AG08395 (cell line): ENCODE measurements around the gene HLF.

ENCODE experiments used
- DNase-seq: peaks from one replicate; pipeline ENCODE4 v3.0.0; 2012; ENCODE audit warnings: mixed read lengths, low spot score

The HLF gene, protein sequence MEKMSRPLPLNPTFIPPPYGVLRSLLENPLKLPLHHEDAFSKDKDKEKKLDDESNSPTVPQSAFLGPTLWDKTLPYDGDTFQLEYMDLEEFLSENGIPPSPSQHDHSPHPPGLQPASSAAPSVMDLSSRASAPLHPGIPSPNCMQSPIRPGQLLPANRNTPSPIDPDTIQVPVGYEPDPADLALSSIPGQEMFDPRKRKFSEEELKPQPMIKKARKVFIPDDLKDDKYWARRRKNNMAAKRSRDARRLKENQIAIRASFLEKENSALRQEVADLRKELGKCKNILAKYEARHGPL

DNA sequence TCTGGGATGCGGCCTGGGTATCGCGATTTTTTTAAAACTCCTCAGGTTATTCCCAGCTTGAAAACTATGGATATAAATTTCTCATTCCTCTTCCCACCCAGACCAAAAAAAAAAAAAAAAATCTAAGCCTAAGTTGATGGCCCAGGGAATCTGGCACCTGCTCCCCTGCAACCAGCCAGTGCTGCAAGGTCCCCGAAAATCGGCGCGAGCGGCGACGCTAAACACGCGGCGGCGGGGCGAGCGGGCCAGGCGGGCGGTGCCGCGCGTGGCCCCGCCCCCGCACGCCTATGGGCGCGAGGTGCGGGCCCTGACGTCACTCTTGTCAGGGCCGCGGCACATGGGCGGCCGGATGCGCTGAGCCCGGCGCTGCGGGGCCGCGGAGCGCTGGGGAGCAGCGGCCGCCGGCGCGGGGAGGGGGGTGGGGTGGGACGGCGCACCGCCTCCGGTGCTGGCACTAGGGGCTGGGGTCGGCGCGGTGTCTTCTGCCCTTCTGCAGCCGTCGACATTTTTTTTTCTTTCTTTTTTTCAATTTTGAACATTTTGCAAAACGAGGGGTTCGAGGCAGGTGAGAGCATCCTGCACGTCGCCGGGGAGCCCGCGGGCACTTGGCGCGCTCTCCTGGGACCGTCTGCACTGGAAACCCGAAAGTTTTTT lies at the start of gene HLF:
Gene HLF, plus strand, starts transcription at position 316 of the 654 bp plus-strand sequence. CDS start 525 bp downstream, outside the sequence.
- peak; percentile 79 for DNase-seq

DNA sequence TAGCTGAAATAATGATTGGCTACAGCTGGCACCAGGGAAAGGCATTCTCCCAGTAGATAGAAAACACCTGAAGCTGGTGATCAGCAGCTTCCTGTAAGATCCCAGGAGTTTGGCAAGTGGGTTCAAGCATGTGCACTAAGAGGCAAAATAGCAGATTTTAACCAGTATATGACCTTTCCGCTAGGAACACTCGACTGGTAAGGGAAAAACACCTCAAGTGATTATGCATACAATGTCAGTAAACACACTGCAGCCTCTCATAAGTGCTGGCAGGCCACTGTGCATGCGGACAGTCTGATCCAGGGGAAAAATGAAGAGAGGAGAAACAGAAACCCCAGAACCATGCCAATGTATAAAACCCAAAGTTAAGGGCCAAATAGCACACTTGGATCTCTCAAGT lies 49.0 kb upstream of the HLF start:
- DNase-seq, result no peak

DNA sequence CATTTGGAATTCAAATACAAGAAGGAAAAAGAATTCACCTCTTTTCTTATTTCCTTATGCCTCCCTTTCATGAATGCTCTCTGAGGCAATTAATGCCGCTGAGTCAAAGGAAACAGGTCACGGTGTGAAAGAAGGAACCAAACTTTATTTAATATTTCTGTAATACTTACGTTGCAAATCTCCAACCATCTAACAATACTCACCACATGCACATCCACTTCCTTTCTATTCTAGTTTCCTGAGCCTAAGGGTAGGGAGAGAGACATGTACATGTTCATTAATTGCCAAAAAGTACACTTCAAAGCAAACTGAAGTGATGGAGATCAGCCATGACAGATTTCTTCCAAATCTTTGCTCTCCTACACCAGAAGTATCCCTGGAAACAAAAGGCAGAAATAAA lies 47.9 kb upstream of the HLF start:
- no peak for DNase-seq

DNA sequence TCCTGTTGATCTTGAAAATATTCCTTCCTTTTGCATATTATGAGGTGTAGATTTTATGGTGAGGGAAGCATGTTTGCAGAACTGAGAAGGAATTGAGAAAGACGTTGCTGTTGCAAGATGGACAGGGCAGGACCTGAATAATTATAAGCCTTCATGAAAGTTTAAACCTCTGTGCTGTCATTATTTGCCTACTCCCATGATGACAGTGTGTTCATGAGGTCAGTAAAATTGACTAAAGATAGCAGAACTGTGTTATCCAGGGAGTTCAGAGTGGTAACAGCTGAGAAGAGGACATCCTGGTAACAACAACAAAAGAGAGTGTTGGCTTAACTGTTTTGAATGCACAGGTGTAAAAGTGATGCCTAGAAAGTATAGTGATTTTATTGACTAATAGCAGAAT lies 45.3 kb upstream of the HLF start:
- no peak for DNase-seq

DNA sequence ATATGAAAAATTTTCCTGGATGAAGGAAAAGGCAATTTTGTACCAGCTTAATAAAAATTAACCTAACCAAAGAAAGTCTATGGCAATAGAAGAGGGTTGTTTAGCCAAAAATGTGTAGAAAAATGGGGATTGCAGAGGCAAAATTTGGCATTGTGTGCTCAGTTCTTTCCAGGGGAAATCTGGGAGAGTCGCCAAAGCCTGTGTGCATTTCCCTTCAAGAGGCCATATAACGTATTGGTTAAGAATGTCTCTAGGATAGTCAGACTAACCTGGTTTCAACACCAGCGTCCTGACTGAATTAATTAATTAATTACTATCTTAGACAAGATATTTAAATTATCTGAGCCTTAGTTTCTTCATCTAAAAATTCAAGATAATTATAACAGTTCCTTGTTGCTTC lies 44.8 kb upstream of the HLF start:
- no peak for DNase-seq

DNA sequence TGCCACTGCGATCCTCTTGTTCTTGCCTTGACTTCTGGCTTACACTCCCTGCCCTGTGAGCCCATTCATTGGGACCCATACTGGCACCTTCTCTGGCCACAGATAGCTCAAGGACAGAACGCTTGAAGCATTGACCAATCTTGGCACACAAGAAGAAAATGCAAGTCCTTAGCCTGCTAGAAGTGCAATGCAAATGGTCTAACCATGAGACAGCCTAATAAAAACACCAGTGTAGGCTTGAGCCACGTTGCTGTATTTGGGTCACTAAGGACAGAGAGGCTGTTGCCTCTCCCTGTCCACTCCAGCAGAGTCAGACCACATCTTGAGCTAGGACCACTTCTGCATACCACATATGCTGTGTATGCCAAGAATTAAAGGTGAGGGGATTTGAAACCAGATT lies 41.2 kb upstream of the HLF start:
- DNase-seq, result no peak

DNA sequence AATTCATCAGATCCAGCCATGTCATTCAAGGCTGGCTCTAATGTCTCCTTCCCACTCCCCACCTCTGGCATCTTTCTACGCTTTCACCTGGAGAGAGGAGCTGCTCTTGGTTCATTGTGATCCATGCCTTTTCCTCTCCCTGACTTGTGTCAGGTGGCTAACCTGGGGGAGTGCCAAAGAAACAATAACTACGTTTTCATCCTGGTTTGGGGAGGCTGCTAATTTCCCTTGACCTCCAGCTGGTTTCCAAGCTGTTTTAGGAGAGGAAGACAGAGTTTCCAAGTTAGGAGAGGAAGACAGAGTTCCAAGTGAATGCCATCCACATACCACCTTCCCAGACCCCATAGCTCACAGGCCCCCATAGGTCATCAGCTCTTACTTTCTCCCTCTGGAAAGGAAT lies 40.0 kb upstream of the HLF start:
- no peak for DNase-seq

DNA sequence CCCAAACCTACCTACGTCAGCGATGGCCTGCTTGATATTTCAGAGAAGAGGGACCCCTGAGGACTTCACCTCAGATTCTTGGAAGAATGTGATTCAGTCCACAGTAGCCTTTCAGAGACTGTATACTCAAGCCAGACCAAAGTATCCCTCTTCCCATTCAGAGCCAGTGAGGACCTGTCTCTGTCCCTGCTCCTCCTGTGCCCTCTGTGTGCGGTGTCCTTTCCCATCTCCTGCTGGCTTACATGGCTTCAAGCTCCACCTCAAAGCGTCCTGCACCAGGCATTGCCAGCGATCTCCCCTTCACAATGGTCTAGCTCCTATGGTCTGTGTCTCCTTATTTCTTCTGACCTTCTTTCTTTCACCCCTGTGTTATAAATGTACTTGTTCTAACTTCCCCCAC lies 39.5 kb upstream of the HLF start:
- no peak for DNase-seq

DNA sequence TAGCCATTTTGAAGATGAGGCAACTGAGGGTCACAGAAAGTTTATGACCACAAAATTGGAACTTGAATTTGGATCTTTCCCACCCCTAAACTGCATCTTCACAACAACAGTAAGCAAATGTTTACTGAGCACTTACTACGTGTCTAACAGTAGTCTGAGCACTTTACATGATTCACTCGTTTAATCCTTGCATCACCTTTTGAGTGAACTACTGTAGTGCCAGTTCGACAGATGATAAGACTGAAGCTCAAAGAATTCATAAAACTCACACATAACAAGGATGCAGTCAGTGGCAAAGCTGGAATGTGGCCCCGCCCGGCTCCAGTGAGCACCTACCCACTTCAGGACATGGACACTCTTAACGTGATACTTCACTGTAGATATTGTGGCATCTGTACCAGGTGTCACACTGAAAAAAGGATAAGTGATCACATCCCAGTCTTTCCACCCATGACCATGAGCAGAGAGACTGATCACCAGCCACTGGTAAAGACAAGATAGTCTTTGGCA lies 36.0 kb upstream of the HLF start:
- DNase-seq, result no peak

DNA sequence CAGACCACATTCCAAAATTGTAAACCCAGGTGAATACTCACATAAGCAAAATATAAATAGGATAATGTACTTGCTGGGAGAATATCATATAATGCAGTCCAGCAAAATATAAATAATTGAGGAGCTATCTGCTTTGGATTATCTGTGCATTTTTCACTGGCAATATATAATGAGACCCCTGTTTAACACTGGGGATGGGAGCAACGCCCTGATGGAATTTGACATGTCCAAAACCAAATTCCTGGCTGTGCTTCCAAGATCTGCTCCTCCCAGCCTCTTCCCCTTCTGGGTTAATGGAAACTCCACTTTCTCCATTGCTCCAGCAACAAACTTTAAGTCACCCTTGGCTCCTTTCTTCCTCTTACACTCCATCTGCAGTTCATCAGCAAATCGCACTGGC lies 35.5 kb upstream of the HLF start:
- DNase-seq, result no peak

DNA sequence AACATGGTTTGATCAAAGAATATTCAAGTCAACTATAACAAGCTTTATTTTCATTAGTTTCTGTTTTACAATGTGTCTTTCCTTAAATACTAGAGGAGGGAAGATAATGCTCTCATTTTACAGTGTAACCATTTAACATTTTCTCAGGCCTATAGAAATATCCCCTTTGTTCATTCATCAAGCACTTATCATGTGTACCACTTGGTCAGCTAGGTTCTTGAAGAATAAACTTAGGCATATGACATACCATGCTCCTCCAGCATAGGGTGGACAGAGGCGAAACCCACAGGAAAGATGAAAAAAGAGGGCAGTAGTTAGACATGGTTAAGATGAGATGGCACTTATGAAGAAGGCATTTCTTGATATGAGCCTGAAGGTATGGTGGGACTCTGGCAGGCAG lies 34.0 kb upstream of the HLF start:
- no peak for DNase-seq

DNA sequence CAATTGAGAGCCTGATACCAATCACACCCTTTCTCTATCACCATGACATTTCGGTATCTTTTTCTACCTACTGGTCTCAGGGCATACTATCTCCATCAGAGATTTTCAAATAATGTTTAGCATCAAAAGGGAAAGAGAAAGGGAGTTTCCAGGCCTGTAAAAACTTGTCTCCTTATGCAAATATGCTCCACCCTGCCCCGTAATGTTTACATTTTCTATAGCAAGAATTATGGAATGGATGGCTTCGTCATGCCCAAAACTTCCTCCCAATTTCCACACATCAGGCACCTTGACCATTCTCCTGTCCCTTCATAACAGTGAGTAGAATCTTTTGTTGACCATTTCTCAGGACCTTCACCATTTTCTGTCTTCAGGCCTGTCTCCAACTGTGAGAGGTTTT lies 30.9 kb upstream of the HLF start:
- DNase-seq, result no peak

DNA sequence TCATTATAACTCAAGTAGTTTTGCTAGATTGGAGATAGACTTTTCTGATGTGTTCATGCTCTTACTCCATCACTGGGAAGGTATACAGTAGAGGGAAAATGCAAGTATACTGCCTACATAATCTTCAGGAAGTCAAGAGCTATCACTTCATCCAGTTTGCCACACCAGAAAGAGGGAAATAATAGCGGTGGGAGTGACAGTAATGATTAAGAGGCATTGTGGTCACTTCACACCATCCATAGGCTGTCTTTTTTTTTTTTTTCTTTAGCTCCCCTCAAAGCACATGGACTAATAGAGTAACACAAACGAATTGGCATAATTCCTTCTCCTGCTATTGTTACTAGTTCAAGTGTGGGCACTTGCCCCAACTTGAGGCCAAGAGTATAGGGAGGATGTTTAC lies 28.4 kb upstream of the HLF start:
- no peak for DNase-seq

DNA sequence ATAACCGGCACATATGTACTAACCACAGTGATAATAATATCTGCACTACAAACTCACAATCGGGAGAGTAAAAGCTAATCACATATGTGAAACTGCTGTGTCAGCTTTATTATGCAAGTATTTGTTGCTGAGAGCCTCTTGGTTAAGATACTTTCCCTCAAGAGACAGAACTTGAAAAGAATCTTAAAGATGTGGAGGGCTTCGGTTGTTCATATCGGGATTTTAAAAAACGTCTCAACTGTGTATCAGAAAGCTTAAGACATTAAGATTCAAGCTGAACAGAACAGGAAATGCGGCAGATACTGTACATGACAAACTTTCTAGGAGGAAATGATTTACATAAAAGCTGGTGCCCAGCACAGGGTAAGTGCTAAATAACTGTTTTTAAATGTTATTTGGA lies 27.5 kb upstream of the HLF start:
- no peak for DNase-seq

DNA sequence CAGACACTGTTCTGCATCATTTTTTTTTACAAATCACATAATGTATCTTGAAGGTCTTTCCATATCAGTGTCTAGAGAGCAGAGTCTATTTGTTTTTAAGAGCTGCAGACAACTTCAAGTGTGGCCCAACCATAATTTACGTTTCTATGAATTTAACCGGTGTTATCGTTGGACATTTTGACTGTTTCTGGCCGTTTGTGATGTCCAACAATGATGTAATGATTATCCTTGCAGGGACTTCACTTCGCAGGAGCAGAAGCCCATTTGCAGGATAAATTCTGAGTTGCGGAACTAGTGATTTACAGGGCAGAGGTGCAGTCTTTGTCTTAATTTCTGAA lies 26.9 kb upstream of the HLF start:
- DNase-seq, result no peak

DNA sequence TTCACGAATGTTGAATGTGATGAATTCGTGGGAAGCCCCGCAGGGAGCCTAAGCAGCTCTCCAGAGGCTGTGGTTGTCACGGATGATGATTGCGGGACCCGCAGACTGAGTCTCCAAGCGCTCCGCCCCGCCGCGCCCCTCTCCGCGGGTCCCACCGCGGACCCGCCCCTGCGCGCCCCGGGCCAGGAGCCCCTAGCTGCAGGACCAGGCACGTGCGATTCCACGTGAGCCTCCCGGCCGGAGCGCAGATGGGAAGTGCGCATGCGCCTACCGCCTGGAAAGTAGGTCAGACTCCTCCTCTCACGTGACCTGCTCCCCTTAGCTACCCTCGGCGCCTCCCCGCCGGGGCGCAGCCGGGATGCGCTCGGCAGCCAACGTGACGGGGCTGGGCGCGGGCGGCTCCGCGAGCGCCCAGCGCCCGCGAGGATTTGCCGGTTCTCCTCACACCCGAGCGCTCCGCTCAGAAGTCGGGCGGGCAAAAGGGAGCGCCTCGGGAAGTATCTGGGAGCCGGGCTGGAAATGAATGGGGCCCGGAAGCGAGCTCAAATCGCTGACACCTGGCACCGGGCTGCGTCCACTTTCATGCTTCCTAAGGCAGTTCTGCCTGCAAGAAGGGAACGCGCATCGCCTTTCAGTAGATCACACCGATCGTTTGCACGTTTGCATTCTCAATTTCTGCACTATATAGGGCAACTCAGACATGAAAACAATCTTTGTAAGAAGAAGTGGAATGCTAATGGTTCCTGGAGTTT lies 26.4 kb upstream of the HLF start:
- peak; percentile 99 for DNase-seq

DNA sequence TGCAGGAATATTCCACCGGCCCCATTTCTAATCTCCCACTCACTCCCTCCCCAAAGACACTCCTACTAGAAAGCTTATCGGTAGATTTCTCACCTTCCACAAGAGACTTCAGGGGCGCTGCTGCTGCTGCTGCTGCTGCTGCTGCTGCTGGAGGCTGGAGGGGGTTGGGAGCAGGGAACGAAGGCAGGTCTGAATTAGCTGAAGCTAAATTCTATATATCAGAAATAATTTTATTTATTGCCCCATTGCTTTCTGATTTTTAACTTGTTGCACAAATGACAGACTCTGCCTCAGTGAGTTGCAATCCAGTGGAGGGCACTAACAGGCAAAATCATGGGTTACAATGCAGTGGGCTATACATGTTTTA lies 25.8 kb upstream of the HLF start:
- DNase-seq, result no peak

DNA sequence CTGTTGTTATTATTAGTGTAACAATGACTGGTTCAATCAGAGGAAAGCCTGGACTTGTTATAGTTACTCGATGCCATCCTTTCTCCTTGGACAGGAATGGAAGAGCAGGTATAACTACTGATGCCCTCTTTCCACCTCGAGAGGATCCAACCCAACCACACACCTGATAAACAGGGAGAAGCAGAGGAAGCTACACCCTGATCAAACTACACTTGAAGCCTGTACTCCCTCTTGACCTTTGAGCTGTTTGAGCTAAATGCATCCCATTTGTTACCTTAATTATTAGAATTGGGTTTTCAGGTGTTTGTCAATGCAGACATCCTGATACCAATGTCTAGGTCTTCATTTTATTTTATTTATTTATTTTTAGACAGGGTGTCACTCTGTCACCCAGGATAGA lies 23.7 kb upstream of the HLF start:
- DNase-seq, result no peak

DNA sequence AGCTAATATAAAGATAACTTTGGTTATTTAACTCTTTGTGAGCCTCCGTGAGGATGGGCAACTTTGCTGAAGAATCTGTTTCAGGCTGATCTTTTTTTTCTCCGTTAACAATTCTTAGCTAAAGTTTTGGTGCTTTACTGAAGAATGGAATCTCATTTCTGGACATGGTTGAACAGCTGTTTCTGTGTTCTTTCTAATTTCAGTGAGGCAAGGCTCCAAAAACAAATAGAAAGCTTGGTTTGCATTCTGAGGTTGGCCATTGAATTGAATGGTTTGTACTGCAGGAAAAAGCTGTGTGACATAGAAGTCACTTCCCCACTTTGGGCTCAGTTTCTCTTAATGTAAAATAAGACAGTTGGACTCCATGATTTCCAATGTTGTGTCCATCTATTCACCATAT lies 22.3 kb upstream of the HLF start:
- DNase-seq, result no peak

DNA sequence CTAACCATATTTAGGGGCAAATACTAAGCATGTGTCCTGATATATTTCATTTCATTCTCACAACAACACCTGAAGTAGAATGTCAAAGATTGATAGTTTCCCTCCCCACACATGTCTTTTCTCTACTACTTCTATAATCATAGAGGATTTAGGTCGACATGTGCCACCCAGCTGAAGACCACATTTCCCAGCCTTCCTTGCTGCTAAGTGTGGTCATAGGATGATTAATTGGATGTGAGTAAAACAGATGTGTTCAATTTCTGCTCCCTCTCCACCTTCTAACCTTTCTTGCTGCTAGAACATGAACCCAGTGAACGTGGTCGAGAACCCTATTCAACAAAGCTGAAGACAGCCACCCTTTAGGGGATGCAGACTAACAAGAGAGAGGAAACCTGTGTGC lies 18.8 kb upstream of the HLF start:
- no peak for DNase-seq

DNA sequence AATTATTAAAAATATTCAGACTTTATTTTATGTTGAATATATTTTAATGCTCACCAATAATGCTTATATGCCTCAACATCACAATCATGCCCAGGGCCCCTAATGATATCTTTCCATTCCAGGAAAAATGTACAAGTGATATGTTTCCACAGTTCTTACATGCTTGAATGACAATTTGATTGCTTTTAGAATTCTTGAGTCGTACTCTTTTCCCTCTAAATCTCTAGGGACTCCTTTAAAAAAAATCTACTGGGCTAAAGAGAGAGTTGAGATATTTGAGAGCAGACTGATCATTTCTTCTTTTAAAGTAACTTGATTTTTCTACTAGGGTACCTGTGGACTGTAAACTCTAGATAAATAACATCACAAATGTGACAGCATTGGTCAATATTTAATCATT lies 18.2 kb upstream of the HLF start:
- no peak for DNase-seq

DNA sequence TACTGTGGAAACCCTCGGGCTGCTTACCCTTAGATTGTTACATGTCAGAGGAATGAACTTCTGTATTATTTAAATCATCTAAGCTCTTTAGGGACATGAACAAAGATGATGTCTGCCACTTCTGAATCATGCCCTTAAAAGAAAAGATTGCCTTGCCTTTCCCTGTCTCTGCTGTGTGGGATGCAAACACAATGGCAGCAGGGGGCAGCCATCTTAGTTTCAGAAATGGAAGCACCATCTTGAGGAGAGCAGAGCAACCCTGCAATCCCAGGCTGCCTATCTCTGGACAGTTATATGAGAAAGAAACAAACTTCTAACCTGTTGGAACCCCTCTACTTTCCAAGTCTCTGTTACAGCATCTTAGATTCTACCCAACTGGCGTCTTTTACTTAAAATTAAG lies 16.7 kb upstream of the HLF start:
- no peak for DNase-seq

DNA sequence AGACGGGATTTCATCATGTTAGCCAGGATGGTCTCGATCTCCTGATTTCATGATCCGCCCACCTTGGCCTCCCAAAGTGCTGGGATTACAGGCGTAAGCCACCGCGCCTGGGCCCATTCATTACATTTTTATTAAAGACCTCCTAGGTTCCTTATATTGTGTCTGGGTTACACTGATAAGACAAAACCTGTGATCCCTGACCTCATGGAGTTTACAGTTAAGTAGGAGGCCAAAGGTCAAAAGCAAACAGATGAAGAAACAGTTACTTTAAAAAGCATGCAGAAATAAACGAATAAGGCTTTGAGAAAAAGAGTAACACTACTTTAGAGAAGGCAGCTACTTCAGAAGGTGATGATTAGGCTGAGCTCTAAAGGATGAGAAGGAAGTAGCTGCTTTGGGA lies 14.9 kb upstream of the HLF start:
- no peak for DNase-seq

DNA sequence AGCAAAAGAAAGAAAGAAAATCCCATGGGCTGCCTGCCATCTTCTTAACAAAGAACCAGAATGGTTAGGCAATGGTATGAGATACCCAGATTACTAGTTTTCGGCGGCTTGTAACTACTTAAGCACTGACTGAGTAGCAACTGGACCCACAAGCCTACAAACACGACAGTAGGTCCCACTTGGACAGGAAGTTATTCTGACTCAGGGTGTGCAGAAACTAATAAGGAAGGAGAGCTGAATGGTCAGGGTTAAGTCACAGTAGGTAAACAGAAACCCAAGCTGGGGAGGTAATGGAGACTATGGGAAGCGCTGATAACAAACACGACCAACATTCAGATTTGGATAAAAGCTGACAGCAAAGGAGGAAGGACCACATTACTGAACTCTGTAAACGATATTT lies 10.4 kb upstream of the HLF start:
- DNase-seq, result no peak
